ENCODE data around the gene SNX24. TPM values are rescaled to one million over a fixed set of nuclear protein-coding genes. Genes with fewer than 3 reads are reported as not detected.

Gene SNX24
- total and polyA plus RNA-seq, 2 donors (not counting 1 experiment from before 2014, with no cell fraction given) = 13.4 to 22.3 TPM

GRCh38 chr5:122985006-122985700 is 139.7 kb downstream of the SNX24 start:
- DNase-seq (ENCODE audit: low read depth in 2 of 2) = peak in 1 of 2 donors; percentile 15
- Histone ChIP-seq H3K9me3 (ENCODE audit: control insufficient read depth, insufficient read depth, low read depth, low read length) (no peaks in the 10 kb centered on the region), H3K27me3 (ENCODE audit: control insufficient read depth, insufficient read depth, low read length) (no peaks in the 10 kb centered on the region), H3K79me2 (ENCODE audit: control insufficient read depth, insufficient read depth, low read length) (no peaks in the 10 kb centered on the region), H2AFZ (ENCODE audit: low read length) (no peak overlapping the region), H3K4me1 (ENCODE audit: control insufficient read depth, extremely low read depth, insufficient read depth, low read length) (no peaks in the 10 kb centered on the region), H3K4me2 (ENCODE audit: extremely low read depth, insufficient read depth, low read length) (no peak overlapping the region), H3K36me3 (ENCODE audit: control insufficient read depth, insufficient read depth, low read length) (no peaks in the 10 kb centered on the region), H3K9ac (ENCODE audit: insufficient read depth, low read length) (no peak overlapping the region), H3K27ac (ENCODE audit: insufficient read depth, low read length) (no peak overlapping the region), H4K20me1 (ENCODE audit: control insufficient read depth, extremely low read depth, insufficient read depth, low read length) (no peaks in the 10 kb centered on the region), H3K4me3 (replicated peaks in 1 of 4; ENCODE audit: control extremely low read depth in 1 of 4, insufficient read depth in 1 of 4, low read depth in 3 of 4, low read length in 4 of 4) (no peak overlapping the region)
- TF ChIP-seq CTCF (conservative IDR thresholded peaks at IDR 0.05 in 1 of 2, IDR thresholded peaks at IDR 0.05 in 1 of 2; ENCODE audit: low read depth in 1 of 2, low read length in 2 of 2) = no peak
- no peak for TF ChIP-seq EZH2 (IDR thresholded peaks at IDR 0.05; ENCODE audit: low read length, missing control alignments)

GRCh38 chr5:122985954-122986721 is 140.7 kb downstream of the SNX24 start:
- DNase-seq (ENCODE audit: low read depth in 2 of 2) = no peak
- no peaks in the 10 kb centered on the region for H3K9me3 ChIP-seq (ENCODE audit: control insufficient read depth, insufficient read depth, low read depth, low read length)
- no peaks in the 10 kb centered on the region for H3K36me3 ChIP-seq (ENCODE audit: control insufficient read depth, insufficient read depth, low read length)
- no peak overlapping the region for H3K4me3 ChIP-seq (replicated peaks in 1 of 4; ENCODE audit: control extremely low read depth in 1 of 4, insufficient read depth in 1 of 4, low read depth in 3 of 4, low read length in 4 of 4)
- H2AFZ ChIP-seq (ENCODE audit: low read length) = no peak overlapping the region
- H4K20me1 ChIP-seq (ENCODE audit: control insufficient read depth, extremely low read depth, insufficient read depth, low read length) = no peaks in the 10 kb centered on the region
- H3K27me3 ChIP-seq (ENCODE audit: control insufficient read depth, insufficient read depth, low read length) = no peaks in the 10 kb centered on the region
- H3K4me1 ChIP-seq (ENCODE audit: control insufficient read depth, extremely low read depth, insufficient read depth, low read length) = no peaks in the 10 kb centered on the region
- H3K79me2 ChIP-seq (ENCODE audit: control insufficient read depth, insufficient read depth, low read length) = no peaks in the 10 kb centered on the region
- TF ChIP-seq CTCF (conservative IDR thresholded peaks at IDR 0.05 in 1 of 2, IDR thresholded peaks at IDR 0.05 in 1 of 2; ENCODE audit: low read depth in 1 of 2, low read length in 2 of 2) (no peak), EZH2 (IDR thresholded peaks at IDR 0.05; ENCODE audit: low read length, missing control alignments) (no peak)
- H3K9ac ChIP-seq (ENCODE audit: insufficient read depth, low read length) = no peak overlapping the region
- no peak overlapping the region for H3K4me2 ChIP-seq (ENCODE audit: extremely low read depth, insufficient read depth, low read length)
- no peak overlapping the region for H3K27ac ChIP-seq (ENCODE audit: insufficient read depth, low read length)

- Histone ChIP-seq H3K4me3 (replicated peaks in 1 of 4; ENCODE audit: control extremely low read depth in 1 of 4, insufficient read depth in 1 of 4, low read depth in 3 of 4, low read length in 4 of 4) (no peak overlapping the region), H3K79me2 (ENCODE audit: control insufficient read depth, insufficient read depth, low read length) (no peaks in the 10 kb centered on the region), H2AFZ (ENCODE audit: low read length) (no peak overlapping the region), H3K36me3 (ENCODE audit: control insufficient read depth, insufficient read depth, low read length) (no peaks in the 10 kb centered on the region), H3K4me1 (ENCODE audit: control insufficient read depth, extremely low read depth, insufficient read depth, low read length) (no peaks in the 10 kb centered on the region), H3K9me3 (ENCODE audit: control insufficient read depth, insufficient read depth, low read depth, low read length) (no peaks in the 10 kb centered on the region), H3K27me3 (ENCODE audit: control insufficient read depth, insufficient read depth, low read length) (no peaks in the 10 kb centered on the region), H4K20me1 (ENCODE audit: control insufficient read depth, extremely low read depth, insufficient read depth, low read length) (no peaks in the 10 kb centered on the region), H3K4me2 (ENCODE audit: extremely low read depth, insufficient read depth, low read length) (no peak overlapping the region), H3K9ac (ENCODE audit: insufficient read depth, low read length) (no peak overlapping the region), H3K27ac (ENCODE audit: insufficient read depth, low read length) (no peak overlapping the region)
- DNase-seq (ENCODE audit: low read depth in 2 of 2) = no peak
- TF ChIP-seq EZH2 (IDR thresholded peaks at IDR 0.05; ENCODE audit: low read length, missing control alignments) (no peak), CTCF (conservative IDR thresholded peaks at IDR 0.05 in 1 of 2, IDR thresholded peaks at IDR 0.05 in 1 of 2; ENCODE audit: low read depth in 1 of 2, low read length in 2 of 2) (no peak)
These were observed 150.7 kb downstream of the SNX24 start for GRCh38 chr5:122996091-122996490.
